ENCODE data around the gene JOSD1. TPM values are rescaled to one million over a fixed set of nuclear protein-coding genes. Genes with fewer than 3 reads are reported as not detected.

JOSD1 gene
- total RNA-seq, 1 experiment from 2014 or later = 50.5 TPM

Small RNA genes within 50 kb of the gene (small RNA-seq; reads per million reads assigned to genes)
- gene AL021707.8 = 0.20 reads per million

Other genes with a start within 250 kb of the JOSD1 start
- not detected in 2 replicates for gene KCNJ4, start 245.7 kb downstream of the JOSD1 start, total RNA-seq (2014; rRNA removed; shearing (Covaris generic); ENCODE audit: low replicate concordance)
- gene KDELR3, start 232.8 kb downstream of the JOSD1 start, total RNA-seq (2014; rRNA removed; shearing (Covaris generic); ENCODE audit: low replicate concordance) = not detected in 2 replicates
- gene DDX17, start 194.6 kb downstream of the JOSD1 start, total RNA-seq (2014; rRNA removed; shearing (Covaris generic); ENCODE audit: low replicate concordance) = 465 and 736 TPM in 2 replicates
- gene DMC1, start 130.8 kb downstream of the JOSD1 start, total RNA-seq (2014; rRNA removed; shearing (Covaris generic); ENCODE audit: low replicate concordance) = 3.8 and 26.0 TPM in 2 replicates
- 3.7 and 14.4 TPM in 2 replicates for gene FAM227A, start 44.6 kb downstream of the JOSD1 start, total RNA-seq (2014; rRNA removed; shearing (Covaris generic); ENCODE audit: low replicate concordance)
- 11.1 and 13.2 TPM in 2 replicates for gene CBY1, start 44.3 kb downstream of the JOSD1 start, total RNA-seq (2014; rRNA removed; shearing (Covaris generic); ENCODE audit: low replicate concordance)
- gene TOMM22, start 19.0 kb downstream of the JOSD1 start, total RNA-seq (2014; rRNA removed; shearing (Covaris generic); ENCODE audit: low replicate concordance) = 57.8 and 74.1 TPM in 2 replicates
- 47.6 and 53.4 TPM in 2 replicates for gene GTPBP1, start 5.0 kb upstream of the JOSD1 start, total RNA-seq (2014; rRNA removed; shearing (Covaris generic); ENCODE audit: low replicate concordance)
- 23.3 and 44.9 TPM in 2 replicates for gene SUN2, start 55.1 kb upstream of the JOSD1 start, total RNA-seq (2014; rRNA removed; shearing (Covaris generic); ENCODE audit: low replicate concordance)
- 3.2 and 8.8 TPM in 2 replicates for gene DNAL4, start 93.2 kb upstream of the JOSD1 start, total RNA-seq (2014; rRNA removed; shearing (Covaris generic); ENCODE audit: low replicate concordance)
- not detected in 2 replicates for gene NPTXR, start 143.1 kb upstream of the JOSD1 start, total RNA-seq (2014; rRNA removed; shearing (Covaris generic); ENCODE audit: low replicate concordance)
- 30.5 and 46.4 TPM in 2 replicates for gene CBX6, start 171.3 kb upstream of the JOSD1 start, total RNA-seq (2014; rRNA removed; shearing (Covaris generic); ENCODE audit: low replicate concordance)

All from Karpas-422 (cell line).